Omental fat pad (tissue), 4 donors: Measurements from ENCODE around the gene SLC36A1. TPM values are rescaled to one million over a fixed set of nuclear protein-coding genes. Genes with fewer than 3 reads are reported as not detected.
"Not testable (repeated sequence)": the region's sequence is repeated elsewhere in the genome, so short reads cannot be mapped to it uniquely, and the experiment has no call there.

Experiments used
- ATAC-seq: fragments of 150-250 bp; one replicate; pipeline ENCODE4 v1.9.1; 2016; ENCODE audit warnings: mild to moderate bottlenecking, moderate library complexity; ENCODE audit not compliant: low FRiP score
- DNase-seq: peaks from one replicate; pipeline ENCODE4 v3.0.0-alpha.2; 2019; ENCODE audit warnings: low spot score
- CTCF ChIP-seq, 3 donors: fragments of 450-650 bp; IDR thresholded peaks; one replicate each; pipeline ENCODE4 v1.5.1; 2016 to 2017; ENCODE audit warnings: antibody characterized with exemption in 3 of 3, mild to moderate bottlenecking in 3 of 3, moderate library complexity in 2 of 3
- total RNA-seq, 4 donors: library from RNA; depleted of rRNA; stranded (reverse); fragments of >200 nt; gene quantifications; one replicate each; pipeline ENCODE4 v1.1.0, GENCODE V29; 2016

The SLC36A1 gene
- total RNA-seq, 4 donors from 2014 or later = 10.0 to 20.3 (median 17.1) TPM

GRCh38 chr5:151495320-151495719 lies 47.9 kb downstream of the SLC36A1 start:
- no peak for TF ChIP-seq CTCF (IDR thresholded peaks at IDR 0.05)
- no peak for ATAC-seq
- no peak for DNase-seq

- DNase-seq = no peak
Observed at GRCh38 chr5:151496041-151496484, 48.7 kb downstream of the SLC36A1 start.

GRCh38 chr5:151497391-151498002 lies 50.1 kb downstream of the SLC36A1 start:
- no peak for DNase-seq
- TF ChIP-seq CTCF (IDR thresholded peaks at IDR 0.05) = no peak
- no peak for ATAC-seq

More at GRCh38 chr5:151496041-151496484, 48.7 kb downstream of the SLC36A1 start:
- TF ChIP-seq CTCF (IDR thresholded peaks at IDR 0.05) = no peak
- no peak for ATAC-seq

DNA sequence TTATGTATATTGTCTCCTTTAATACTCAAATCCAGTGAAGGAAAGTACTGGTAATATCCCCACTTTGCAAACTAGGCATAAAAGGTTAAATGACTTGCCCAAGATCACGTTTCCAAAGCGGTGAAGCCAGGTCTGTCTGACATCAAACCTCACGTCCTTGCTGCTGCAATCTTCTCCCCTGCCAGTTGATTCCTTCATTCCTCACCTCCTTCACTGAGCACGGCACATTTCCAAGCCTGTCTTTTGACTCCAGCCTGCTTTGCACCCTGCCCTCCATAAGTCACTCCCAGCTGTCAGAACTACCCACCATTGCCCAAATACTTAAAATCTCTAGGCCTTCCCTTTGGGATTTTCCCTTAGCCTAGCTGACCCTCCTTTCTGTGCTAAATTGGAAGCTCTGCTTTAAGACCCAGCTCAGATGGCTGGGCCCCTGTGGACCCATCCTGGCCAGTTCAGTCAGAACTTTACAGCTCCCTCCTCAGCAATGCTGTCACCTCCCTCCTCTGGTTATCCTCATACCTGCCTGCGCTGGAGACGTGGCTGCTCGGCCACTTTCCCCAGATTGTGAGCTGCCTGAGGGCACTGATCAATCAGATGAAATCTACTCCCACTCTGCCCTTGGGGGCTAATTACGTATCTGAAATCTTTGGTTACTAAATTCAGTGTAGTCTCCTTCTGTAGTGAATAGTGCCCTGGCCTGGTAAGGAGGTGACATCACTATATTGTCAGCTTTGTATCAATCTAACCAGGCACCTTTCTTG lies 51.2 kb downstream of the SLC36A1 start:
- ATAC-seq (no peak), DNase-seq (no peak)
- TF ChIP-seq CTCF (IDR thresholded peaks at IDR 0.05) = no peak

GRCh38 chr5:151499501-151500035 lies 52.2 kb downstream of the SLC36A1 start:
- TF ChIP-seq CTCF (IDR thresholded peaks at IDR 0.05) = no peak
- peak; percentile 25 for ATAC-seq
- no peak for DNase-seq

DNA sequence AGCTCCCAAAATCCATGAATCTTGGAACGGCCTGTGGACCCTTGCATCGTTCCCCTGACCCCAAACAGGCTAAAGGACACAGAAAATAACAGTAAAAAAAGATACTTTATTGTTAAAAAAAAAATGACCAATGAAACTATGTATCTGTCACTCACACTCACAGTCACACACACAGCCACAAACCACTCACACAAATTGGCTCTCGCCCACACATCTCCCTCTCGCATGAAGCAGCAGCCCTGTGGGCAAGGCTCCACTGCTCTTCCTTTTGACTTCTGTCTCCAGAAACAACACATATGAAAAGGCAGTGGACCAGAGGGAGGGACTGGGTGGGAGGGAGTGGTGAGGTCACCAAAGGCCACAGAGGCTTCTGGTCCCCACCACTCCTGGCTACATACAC lies 56.6 kb downstream of the SLC36A1 start:
- no peak for DNase-seq
- ATAC-seq = no peak

GRCh38 chr5:151508308-151508707 lies 60.9 kb downstream of the SLC36A1 start:
- not testable (repeated sequence) for DNase-seq, ATAC-seq

More for the DNA sequence above, 56.6 kb downstream of the SLC36A1 start:
- TF ChIP-seq CTCF (IDR thresholded peaks at IDR 0.05) = no peak
